Body of pancreas (tissue), 4 donors: ENCODE results near the gene BRIP1.

Experiments used
- POLR2A ChIP-seq, 3 donors: fragments of 450-650 bp; IDR thresholded peaks; one replicate each; pipeline ENCODE4 v1.6.1; 2016; ENCODE audit warnings: antibody characterized with exemption in 3 of 3, mild to moderate bottlenecking in 2 of 3
- TF ChIP-seq, protein P1 (sequence below), 7 experiments: fragments of 450-650 bp in 4 of 7; fragments of 200-600 bp in 3 of 7; sonication (generic) in 3 of 7; IDR thresholded peaks; one replicate each; pipeline ENCODE4 v1.5.1; 2016 to 2019; ENCODE audit warnings: antibody characterized with exemption in 7 of 7

GRCh38 chr17:61908292-61909037 is 45.1 kb upstream of the BRIP1 start:
- TF ChIP-seq, protein P1, sequence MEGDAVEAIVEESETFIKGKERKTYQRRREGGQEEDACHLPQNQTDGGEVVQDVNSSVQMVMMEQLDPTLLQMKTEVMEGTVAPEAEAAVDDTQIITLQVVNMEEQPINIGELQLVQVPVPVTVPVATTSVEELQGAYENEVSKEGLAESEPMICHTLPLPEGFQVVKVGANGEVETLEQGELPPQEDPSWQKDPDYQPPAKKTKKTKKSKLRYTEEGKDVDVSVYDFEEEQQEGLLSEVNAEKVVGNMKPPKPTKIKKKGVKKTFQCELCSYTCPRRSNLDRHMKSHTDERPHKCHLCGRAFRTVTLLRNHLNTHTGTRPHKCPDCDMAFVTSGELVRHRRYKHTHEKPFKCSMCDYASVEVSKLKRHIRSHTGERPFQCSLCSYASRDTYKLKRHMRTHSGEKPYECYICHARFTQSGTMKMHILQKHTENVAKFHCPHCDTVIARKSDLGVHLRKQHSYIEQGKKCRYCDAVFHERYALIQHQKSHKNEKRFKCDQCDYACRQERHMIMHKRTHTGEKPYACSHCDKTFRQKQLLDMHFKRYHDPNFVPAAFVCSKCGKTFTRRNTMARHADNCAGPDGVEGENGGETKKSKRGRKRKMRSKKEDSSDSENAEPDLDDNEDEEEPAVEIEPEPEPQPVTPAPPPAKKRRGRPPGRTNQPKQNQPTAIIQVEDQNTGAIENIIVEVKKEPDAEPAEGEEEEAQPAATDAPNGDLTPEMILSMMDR (IDR thresholded peaks at IDR 0.05) = no peak
- no peak for TF ChIP-seq POLR2A (IDR thresholded peaks at IDR 0.05)
